Measurements from ENCODE around the gene TTC23. TPM values are rescaled to one million over a fixed set of nuclear protein-coding genes. Genes with fewer than 3 reads are reported as not detected.

Gene TTC23
- total RNA-seq, 1 donor from 2014 or later: 19.1 TPM

GRCh38 chr15:99090011-99090699 lies 159.2 kb downstream of the TTC23 start:
- ATAC-seq: peak; percentile 64
- no peaks in the 10 kb centered on the region for H3K9me3 ChIP-seq
- no peak for DNase-seq
- no peak overlapping the region for H3K27ac ChIP-seq
- no peaks in the 10 kb centered on the region for H3K4me1 ChIP-seq
- no peak overlapping the region for H3K4me3 ChIP-seq
- H3K36me3 ChIP-seq: no peaks in the 10 kb centered on the region
- TF ChIP-seq CTCF (IDR thresholded peaks at IDR 0.05): no peak
- intact Hi-C loops (cut with DNase I): no loop called here
- no peaks in the 10 kb centered on the region for H3K27me3 ChIP-seq

- Histone ChIP-seq H3K4me1 (no peaks in the 10 kb centered on the region), H3K4me3 (no peak overlapping the region), H3K36me3 (no peaks in the 10 kb centered on the region), H3K27me3 (no peaks in the 10 kb centered on the region), H3K9me3 (no peaks in the 10 kb centered on the region), H3K27ac (no peak overlapping the region)
- DNase-seq: no peak
- no peak for ATAC-seq
- no peak for TF ChIP-seq CTCF (IDR thresholded peaks at IDR 0.05)
- intact Hi-C loops (cut with DNase I): loop anchor here (10.0 kb wide), 1 partner anchor 563 kb away; no protein-coding TSS in a partner anchor
Observed at GRCh38 chr15:99087405-99087943, 161.9 kb downstream of the TTC23 start.

GRCh38 chr15:99086327-99086667 lies 163.1 kb downstream of the TTC23 start:
- ATAC-seq: no peak
- no peaks in the 10 kb centered on the region for H3K4me1 ChIP-seq
- no peaks in the 10 kb centered on the region for H3K36me3 ChIP-seq
- no peaks in the 10 kb centered on the region for H3K27me3 ChIP-seq
- DNase-seq: no peak
- no peak overlapping the region for H3K27ac ChIP-seq
- intact Hi-C loops (cut with DNase I): loop anchor here (10.0 kb wide), 1 partner anchor 561 kb away; no protein-coding TSS in a partner anchor
- no peak for TF ChIP-seq CTCF (IDR thresholded peaks at IDR 0.05)
- H3K4me3 ChIP-seq: no peak overlapping the region
- no peaks in the 10 kb centered on the region for H3K9me3 ChIP-seq

Other genes starting within 250 kb of the TTC23 start
- gene PGPEP1L, start 241.8 kb downstream of the TTC23 start, total RNA-seq: not detected
- gene SYNM, start 144.5 kb downstream of the TTC23 start, total RNA-seq: 19.5 TPM
- gene LRRC28, start 1.9 kb upstream of the TTC23 start, total RNA-seq: 20.3 TPM

All from upper lobe of right lung (tissue), 1 donor.